ENCODE results near the gene CD302. TPM values are rescaled to one million over a fixed set of nuclear protein-coding genes. Genes with fewer than 3 reads are reported as not detected.

The CD302 gene
- total and polyA plus RNA-seq, 10 of the 15 experiments (the other 5 are each of a cell fraction or from before 2014, with no cell fraction given), result 0.48 to 4.0 (median 2.1) TPM

GRCh38 chr2:159797543-159798375, at the start of gene CD302 (continued):
- no peak for TF ChIP-seq ATF3 (IDR thresholded peaks at IDR 0.05; ENCODE audit: borderline replicate concordance, extremely low read depth, low read depth, low read length)
- TF ChIP-seq POLR2AphosphoS5 (IDR thresholded peaks at IDR 0.05; ENCODE audit: low read length), result peak; percentile 49; the same call in 1 of the 2 replicates
- TF ChIP-seq SUZ12 (IDR thresholded peaks at IDR 0.05; ENCODE audit: unreplicated experiment), result no peak
- no peak for TF ChIP-seq BCL3 (IDR thresholded peaks at IDR 0.05; ENCODE audit: borderline replicate concordance, insufficient read depth, low read depth, low read length, poor library complexity, severe bottlenecking)
- TF ChIP-seq SMAD5 (IDR thresholded peaks at IDR 0.05; ENCODE audit: low read depth), result no peak
- TF ChIP-seq ZNF384 (IDR thresholded peaks at IDR 0.05; ENCODE audit: borderline replicate concordance, low read depth, low read length), result no peak
- TF ChIP-seq ETV6 (conservative IDR thresholded peaks at IDR 0.05 in 1 of 2, IDR thresholded peaks at IDR 0.05 in 1 of 2; ENCODE audit: borderline replicate concordance in 1 of 2, low read depth in 1 of 2), result no peak
- TF ChIP-seq MTA3 (IDR thresholded peaks at IDR 0.05; ENCODE audit: borderline replicate concordance, low read length), result no peak
- no peak for TF ChIP-seq TCF3 (IDR thresholded peaks at IDR 0.05; ENCODE audit: borderline replicate concordance, insufficient read depth, low read depth, low read length)
- no peak for TF ChIP-seq SREBF1 (IDR thresholded peaks at IDR 0.05; ENCODE audit: low read length)
- TF ChIP-seq JUND (IDR thresholded peaks at IDR 0.05; ENCODE audit: low read depth, low read length), result no peak
- no peak for TF ChIP-seq RFX5 (IDR thresholded peaks at IDR 0.05; ENCODE audit: low read depth, low read length)
